Type B pancreatic cell (in vitro differentiated cells): ENCODE results near the gene HEATR1. TPM values are rescaled to one million over a fixed set of nuclear protein-coding genes. Genes with fewer than 3 reads are reported as not detected.

Experiments
- DNase-seq: peaks from one replicate; pipeline ENCODE4 v3.0.0; 2021; ENCODE audit warnings: mixed read lengths; ENCODE audit not compliant: unreplicated experiment; ENCODE audit errors: extremely low spot score
- H3K27ac Mint-ChIP-seq: 2 replicates; pipeline ENCODE4 v1.8.0; 2021; ENCODE audit warnings: mild to moderate bottlenecking, mixed read lengths
- H3K27me3 Mint-ChIP-seq: 2 replicates; pipeline ENCODE4 v1.8.0; 2021; ENCODE audit warnings: mixed read lengths
- H3K36me3 Mint-ChIP-seq: 2 replicates; pipeline ENCODE4 v1.8.0; 2021; ENCODE audit warnings: mixed read lengths
- H3K4me1 Mint-ChIP-seq: one replicate; pipeline ENCODE4 v1.8.0; 2021; ENCODE audit warnings: mixed read lengths; ENCODE audit not compliant: unreplicated experiment
- H3K4me3 Mint-ChIP-seq: 2 replicates; pipeline ENCODE4 v1.8.0; 2021; ENCODE audit warnings: mild to moderate bottlenecking, mixed read lengths
- H3K9me3 Mint-ChIP-seq: 2 replicates; pipeline ENCODE4 v1.8.0; 2021; ENCODE audit warnings: mixed read lengths
- total RNA-seq: library from RNA; stranded (reverse); gene quantifications from 2 replicates; pipeline ENCODE4 v1.2.1, GENCODE V29; 2021; ENCODE audit warnings: low replicate concordance
- TF ChIP-seq, protein P1 (sequence below): fragments of 200-600 bp; sonication (generic); conservative IDR thresholded peaks from 2 replicates; pipeline ENCODE4 v1.5.0; 2021; ENCODE audit warnings: antibody characterized with exemption, mild to moderate bottlenecking

Gene HEATR1
- total RNA-seq, 1 donor from 2014 or later: 51.5 TPM

DNA sequence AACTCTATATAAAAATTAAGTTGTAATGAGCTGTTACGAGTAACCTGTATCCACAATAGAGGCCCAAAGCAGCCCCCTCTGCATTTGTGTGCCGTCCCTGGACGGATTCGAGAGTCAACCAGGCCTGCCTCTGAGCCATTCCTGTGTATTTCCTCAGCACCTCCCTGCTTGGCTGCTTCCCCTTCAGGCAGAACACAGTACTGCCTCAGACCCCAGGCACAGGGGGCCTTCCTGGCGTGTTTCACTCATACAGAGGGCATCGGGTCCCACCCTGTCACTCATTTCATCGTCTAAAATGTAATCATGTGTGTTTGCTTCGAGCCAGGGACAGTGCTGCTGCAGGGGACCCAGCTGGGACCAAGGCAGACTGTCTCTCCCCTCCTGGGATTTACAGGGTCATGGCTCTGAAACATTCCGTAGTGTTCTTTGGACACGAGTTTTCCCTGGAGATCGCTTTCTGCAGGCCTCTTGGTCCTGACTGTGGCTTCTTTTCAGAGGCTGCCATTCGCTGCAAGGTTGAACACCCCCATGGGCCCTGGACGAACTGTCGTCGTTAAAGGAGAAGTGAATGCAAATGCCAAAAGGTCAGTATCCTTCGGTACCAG lies 61.1 kb downstream of the HEATR1 start:
- peaks cover 34% of the 10 kb centered on the region for H3K36me3 Mint-ChIP-seq
- H3K27me3 Mint-ChIP-seq: no peaks in the 10 kb centered on the region
- DNase-seq: no peak
- TF ChIP-seq, protein P1, sequence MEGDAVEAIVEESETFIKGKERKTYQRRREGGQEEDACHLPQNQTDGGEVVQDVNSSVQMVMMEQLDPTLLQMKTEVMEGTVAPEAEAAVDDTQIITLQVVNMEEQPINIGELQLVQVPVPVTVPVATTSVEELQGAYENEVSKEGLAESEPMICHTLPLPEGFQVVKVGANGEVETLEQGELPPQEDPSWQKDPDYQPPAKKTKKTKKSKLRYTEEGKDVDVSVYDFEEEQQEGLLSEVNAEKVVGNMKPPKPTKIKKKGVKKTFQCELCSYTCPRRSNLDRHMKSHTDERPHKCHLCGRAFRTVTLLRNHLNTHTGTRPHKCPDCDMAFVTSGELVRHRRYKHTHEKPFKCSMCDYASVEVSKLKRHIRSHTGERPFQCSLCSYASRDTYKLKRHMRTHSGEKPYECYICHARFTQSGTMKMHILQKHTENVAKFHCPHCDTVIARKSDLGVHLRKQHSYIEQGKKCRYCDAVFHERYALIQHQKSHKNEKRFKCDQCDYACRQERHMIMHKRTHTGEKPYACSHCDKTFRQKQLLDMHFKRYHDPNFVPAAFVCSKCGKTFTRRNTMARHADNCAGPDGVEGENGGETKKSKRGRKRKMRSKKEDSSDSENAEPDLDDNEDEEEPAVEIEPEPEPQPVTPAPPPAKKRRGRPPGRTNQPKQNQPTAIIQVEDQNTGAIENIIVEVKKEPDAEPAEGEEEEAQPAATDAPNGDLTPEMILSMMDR: peak; percentile 50
- H3K27ac Mint-ChIP-seq: no peak overlapping the region
- no peaks in the 10 kb centered on the region for H3K4me1 Mint-ChIP-seq
- H3K9me3 Mint-ChIP-seq: no peaks in the 10 kb centered on the region
- no peak overlapping the region for H3K4me3 Mint-ChIP-seq

DNA sequence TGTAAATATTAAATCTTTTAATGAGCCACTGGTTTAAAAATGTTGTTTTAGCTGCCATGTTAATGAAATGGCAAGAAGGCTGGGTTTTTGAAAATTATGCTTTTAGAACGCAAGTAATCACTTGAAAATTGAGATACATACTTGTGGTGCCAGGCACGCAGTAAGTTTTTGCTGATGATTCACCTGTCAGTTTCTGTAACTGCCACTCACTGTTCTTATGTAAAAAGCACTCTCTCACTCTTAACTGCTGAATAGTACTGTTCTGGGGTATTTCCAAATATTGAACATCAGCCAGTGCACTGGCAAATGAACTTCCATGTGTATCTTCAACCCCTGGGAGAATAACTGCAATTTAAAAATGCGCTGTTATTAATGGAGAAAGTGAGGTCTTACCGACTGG lies 62.6 kb downstream of the HEATR1 start:
- H3K4me3 Mint-ChIP-seq: no peak overlapping the region
- DNase-seq: no peak
- TF ChIP-seq, protein P1: no peak
- H3K27ac Mint-ChIP-seq: peak overlapping the region; percentile 12
- H3K4me1 Mint-ChIP-seq: no peaks in the 10 kb centered on the region
- H3K36me3 Mint-ChIP-seq: peaks cover 39% of the 10 kb centered on the region
- no peaks in the 10 kb centered on the region for H3K9me3 Mint-ChIP-seq
- H3K27me3 Mint-ChIP-seq: no peaks in the 10 kb centered on the region

DNA sequence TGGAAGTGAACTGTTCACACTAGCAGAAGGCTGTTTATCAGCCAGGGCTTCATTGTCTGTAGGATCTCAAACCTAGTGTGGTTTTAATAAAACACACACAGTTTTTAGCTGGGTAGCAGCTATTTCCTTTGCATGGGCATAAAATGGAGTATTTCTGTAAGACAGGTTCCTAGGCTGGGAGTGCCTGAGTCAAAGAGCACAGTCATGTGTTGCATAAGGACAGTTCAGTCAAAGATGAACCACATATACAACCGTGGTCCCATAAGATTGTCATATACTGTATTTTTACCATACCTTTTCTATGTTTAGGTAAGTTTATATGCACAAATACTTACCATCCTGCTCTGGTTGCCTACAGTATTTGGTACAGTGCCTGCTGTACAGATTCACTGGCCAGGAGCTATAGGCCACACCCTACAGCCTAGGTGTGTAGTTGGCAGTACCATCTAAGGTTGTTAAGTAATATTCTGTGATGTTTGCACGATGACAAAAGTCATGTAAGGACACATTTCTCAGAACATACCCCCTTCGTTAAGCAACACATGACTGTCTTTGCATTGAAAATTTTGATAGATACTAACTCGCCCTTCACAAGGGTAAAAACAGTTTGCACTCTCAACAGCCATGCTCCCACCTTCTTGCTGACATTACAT lies 63.4 kb downstream of the HEATR1 start:
- Mint-ChIP-seq H3K9me3 (no peaks in the 10 kb centered on the region), H3K27me3 (no peaks in the 10 kb centered on the region), H3K27ac (no peak overlapping the region), H3K4me3 (no peak overlapping the region), H3K36me3 (peaks cover 35% of the 10 kb centered on the region), H3K4me1 (peaks cover 5% of the 10 kb centered on the region)
- no peak for DNase-seq
- TF ChIP-seq, protein P1: no peak

DNA sequence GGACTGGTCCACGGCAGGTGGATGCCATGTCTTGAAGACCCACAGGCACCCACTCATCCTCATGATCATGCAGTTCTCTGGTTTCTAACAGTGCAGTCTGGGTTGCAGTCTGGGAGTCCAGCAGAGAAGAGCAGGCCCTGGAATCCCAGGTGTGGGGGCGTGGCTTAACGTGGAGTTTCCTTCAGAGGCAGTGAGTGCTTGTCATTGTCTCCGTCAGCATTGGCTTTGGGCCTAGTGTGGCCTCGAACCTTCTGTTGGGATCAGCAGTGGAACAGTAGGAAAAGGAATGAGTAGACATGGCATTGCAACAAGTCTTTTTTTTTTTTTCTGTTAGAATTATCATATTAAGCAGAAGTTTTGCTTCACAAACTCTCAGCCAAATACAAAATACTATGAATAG lies 67.8 kb downstream of the HEATR1 start:
- H3K27me3 Mint-ChIP-seq: no peaks in the 10 kb centered on the region
- no peak overlapping the region for H3K4me3 Mint-ChIP-seq
- no peak for DNase-seq
- H3K4me1 Mint-ChIP-seq: peaks cover 15% of the 10 kb centered on the region
- no peaks in the 10 kb centered on the region for H3K9me3 Mint-ChIP-seq
- TF ChIP-seq, protein P1: no peak
- no peak overlapping the region for H3K27ac Mint-ChIP-seq
- peaks cover 19% of the 10 kb centered on the region for H3K36me3 Mint-ChIP-seq

DNA sequence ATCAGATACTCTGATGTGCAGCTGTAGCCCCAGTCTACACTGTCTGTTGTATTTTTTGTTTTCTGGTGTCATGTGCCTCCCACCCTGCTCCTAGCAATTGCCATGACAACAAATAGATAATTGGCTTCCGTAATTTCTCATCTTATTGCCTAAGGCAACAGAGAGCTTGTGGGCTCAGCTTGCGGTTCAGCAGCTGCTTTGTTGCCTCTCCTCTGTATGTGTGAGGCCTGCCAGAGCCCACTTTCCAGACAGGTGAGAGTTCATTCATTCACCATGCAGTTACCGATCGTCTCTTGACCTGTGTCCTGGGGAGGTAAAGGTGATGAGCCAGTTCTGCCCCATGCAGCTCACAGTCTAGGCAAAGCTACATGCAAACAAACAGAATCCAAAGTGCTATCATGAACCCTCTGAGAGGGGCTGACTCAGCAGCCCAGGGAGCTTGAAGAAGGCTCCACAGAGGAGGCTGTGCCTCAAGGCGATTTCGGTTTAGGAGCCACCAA lies 68.6 kb downstream of the HEATR1 start:
- peaks cover 16% of the 10 kb centered on the region for H3K4me1 Mint-ChIP-seq
- TF ChIP-seq, protein P1: no peak
- peaks cover 21% of the 10 kb centered on the region for H3K36me3 Mint-ChIP-seq
- peak overlapping the region; percentile 48 for H3K27ac Mint-ChIP-seq
- H3K9me3 Mint-ChIP-seq: no peaks in the 10 kb centered on the region
- no peaks in the 10 kb centered on the region for H3K27me3 Mint-ChIP-seq
- H3K4me3 Mint-ChIP-seq: peak overlapping the region; percentile 14
- no peak for DNase-seq
